ENCODE results near the gene LIMK2.

- TF ChIP-seq POLR2AphosphoS5 (IDR thresholded peaks at IDR 0.05) (peak; percentile 44 to 95 (median 94)), POLR2A (IDR thresholded peaks at IDR 0.05) (peak in 1 of 4 donors; percentile 46)
- TF ChIP-seq, protein P1, sequence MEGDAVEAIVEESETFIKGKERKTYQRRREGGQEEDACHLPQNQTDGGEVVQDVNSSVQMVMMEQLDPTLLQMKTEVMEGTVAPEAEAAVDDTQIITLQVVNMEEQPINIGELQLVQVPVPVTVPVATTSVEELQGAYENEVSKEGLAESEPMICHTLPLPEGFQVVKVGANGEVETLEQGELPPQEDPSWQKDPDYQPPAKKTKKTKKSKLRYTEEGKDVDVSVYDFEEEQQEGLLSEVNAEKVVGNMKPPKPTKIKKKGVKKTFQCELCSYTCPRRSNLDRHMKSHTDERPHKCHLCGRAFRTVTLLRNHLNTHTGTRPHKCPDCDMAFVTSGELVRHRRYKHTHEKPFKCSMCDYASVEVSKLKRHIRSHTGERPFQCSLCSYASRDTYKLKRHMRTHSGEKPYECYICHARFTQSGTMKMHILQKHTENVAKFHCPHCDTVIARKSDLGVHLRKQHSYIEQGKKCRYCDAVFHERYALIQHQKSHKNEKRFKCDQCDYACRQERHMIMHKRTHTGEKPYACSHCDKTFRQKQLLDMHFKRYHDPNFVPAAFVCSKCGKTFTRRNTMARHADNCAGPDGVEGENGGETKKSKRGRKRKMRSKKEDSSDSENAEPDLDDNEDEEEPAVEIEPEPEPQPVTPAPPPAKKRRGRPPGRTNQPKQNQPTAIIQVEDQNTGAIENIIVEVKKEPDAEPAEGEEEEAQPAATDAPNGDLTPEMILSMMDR (IDR thresholded peaks at IDR 0.05) = peak in 5 of 7 experiments; percentile 76 to 88 (median 79)
Measured at GRCh38 chr22:31211862-31212730, at the start of gene LIMK2.

Measured in stomach (tissue), 4 donors.